ENCODE data around the gene GON4L.

Gene GON4L

DNA sequence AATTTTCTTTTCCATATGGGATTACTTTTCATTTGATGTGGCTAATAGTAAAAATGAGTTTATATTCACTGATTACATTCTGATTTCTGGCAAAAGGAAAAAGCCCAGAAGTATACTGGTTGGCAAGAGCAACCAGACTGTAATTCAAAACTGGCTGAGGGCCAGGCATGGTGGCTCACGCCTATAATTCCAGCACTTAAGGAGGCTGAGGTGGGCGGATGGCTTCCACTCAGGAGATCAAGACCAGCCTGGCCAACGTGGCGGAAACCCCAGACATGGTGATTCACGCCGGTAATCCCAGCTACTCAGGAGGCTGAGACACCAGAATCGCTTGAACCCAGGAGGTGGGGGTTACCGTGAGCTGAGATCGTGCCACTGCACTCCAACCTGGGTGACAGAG is 16.8 kb upstream of the GON4L start (continued):
- TF ChIP-seq ZXDB (tag by site-specific recombination; IDR thresholded peaks at IDR 0.05): peak; percentile 36; the same call in 1 of the 2 replicates
- TF ChIP-seq ZNF658 (tag by site-specific recombination; IDR thresholded peaks at IDR 0.05): no peak
- TF ChIP-seq ZNF837 (tag by site-specific recombination; IDR thresholded peaks at IDR 0.05): no peak
- TF ChIP-seq ZBTB48 (tag by site-specific recombination; IDR thresholded peaks at IDR 0.05): no peak
- no peak for TF ChIP-seq MYNN (tag by site-specific recombination; IDR thresholded peaks at IDR 0.05; ENCODE audit: borderline replicate concordance)
- no peak for TF ChIP-seq ZNF843 (tag by site-specific recombination; IDR thresholded peaks at IDR 0.05)
- no peak for TF ChIP-seq ZNF561 (tag by site-specific recombination; IDR thresholded peaks at IDR 0.05; ENCODE audit: borderline replicate concordance)
- TF ChIP-seq ZNF677 (tag by site-specific recombination; IDR thresholded peaks at IDR 0.05): no peak
- TF ChIP-seq, protein P1, sequence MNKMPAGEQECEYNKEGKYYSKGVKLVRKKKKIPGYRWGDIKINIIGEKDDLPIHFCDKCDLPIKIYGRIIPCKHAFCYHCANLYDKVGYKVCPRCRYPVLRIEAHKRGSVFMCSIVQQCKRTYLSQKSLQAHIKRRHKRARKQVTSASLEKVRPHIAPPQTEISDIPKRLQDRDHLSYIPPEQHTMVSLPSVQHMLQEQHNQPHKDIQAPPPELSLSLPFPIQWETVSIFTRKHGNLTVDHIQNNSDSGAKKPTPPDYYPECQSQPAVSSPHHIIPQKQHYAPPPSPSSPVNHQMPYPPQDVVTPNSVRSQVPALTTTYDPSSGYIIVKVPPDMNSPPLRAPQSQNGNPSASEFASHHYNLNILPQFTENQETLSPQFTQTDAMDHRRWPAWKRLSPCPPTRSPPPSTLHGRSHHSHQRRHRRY (tag by site-specific recombination; IDR thresholded peaks at IDR 0.05): no peak
- TF ChIP-seq, protein P2, sequence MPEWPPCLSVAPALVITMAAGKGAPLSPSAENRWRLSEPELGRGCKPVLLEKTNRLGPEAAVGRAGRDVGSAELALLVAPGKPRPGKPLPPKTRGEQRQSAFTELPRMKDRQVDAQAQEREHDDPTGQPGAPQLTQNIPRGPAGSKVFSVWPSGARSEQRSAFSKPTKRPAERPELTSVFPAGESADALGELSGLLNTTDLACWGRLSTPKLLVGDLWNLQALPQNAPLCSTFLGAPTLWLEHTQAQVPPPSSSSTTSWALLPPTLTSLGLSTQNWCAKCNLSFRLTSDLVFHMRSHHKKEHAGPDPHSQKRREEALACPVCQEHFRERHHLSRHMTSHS (tag by site-specific recombination; IDR thresholded peaks at IDR 0.05): no peak
- no peak for TF ChIP-seq SCRT1 (tag by site-specific recombination; IDR thresholded peaks at IDR 0.05; ENCODE audit: borderline replicate concordance)
- TF ChIP-seq ZBTB21 (tag by site-specific recombination; IDR thresholded peaks at IDR 0.05): no peak
- TF ChIP-seq ZNF19 (tag by site-specific recombination; IDR thresholded peaks at IDR 0.05; ENCODE audit: low read depth): no peak
- no peak for TF ChIP-seq HOXD13 (CRISPR knock-in tag; IDR thresholded peaks at IDR 0.05; ENCODE audit: borderline replicate concordance)
- TF ChIP-seq ZNF76 (tag by site-specific recombination; IDR thresholded peaks at IDR 0.05; ENCODE audit: borderline replicate concordance, low read depth): no peak
- TF ChIP-seq ZNF335 (tag by site-specific recombination; conservative IDR thresholded peaks at IDR 0.05): 0 out of 2 replicates have a peak, but pooled peaks have one; percentile 25
- TF ChIP-seq RBAK (tag by site-specific recombination; IDR thresholded peaks at IDR 0.05): no peak
- no peak for TF ChIP-seq ZNF510 (tag by site-specific recombination; IDR thresholded peaks at IDR 0.05; ENCODE audit: insufficient replicate concordance)
- TF ChIP-seq, protein P3, sequence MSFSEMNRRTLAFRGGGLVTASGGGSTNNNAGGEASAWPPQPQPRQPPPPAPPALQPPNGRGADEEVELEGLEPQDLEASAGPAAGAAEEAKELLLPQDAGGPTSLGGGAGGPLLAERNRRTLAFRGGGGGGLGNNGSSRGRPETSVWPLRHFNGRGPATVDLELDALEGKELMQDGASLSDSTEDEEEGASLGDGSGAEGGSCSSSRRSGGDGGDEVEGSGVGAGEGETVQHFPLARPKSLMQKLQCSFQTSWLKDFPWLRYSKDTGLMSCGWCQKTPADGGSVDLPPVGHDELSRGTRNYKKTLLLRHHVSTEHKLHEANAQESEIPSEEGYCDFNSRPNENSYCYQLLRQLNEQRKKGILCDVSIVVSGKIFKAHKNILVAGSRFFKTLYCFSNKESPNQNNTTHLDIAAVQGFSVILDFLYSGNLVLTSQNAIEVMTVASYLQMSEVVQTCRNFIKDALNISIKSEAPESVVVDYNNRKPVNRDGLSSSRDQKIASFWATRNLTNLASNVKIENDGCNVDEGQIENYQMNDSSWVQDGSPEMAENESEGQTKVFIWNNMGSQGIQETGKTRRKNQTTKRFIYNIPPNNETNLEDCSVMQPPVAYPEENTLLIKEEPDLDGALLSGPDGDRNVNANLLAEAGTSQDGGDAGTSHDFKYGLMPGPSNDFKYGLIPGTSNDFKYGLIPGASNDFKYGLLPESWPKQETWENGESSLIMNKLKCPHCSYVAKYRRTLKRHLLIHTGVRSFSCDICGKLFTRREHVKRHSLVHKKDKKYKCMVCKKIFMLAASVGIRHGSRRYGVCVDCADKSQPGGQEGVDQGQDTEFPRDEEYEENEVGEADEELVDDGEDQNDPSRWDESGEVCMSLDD (tag by site-specific recombination; IDR thresholded peaks at IDR 0.05): no peak
- no peak for TF ChIP-seq ZNF701 (tag by site-specific recombination; IDR thresholded peaks at IDR 0.05)
- TF ChIP-seq ZFP69B (tag by site-specific recombination; IDR thresholded peaks at IDR 0.05): no peak
- no peak for TF ChIP-seq PRDM1 (tag by site-specific recombination; IDR thresholded peaks at IDR 0.05)
- no peak for TF ChIP-seq HOXC10 (CRISPR knock-in tag; IDR thresholded peaks at IDR 0.05)
- TF ChIP-seq YY2 (tag by site-specific recombination; IDR thresholded peaks at IDR 0.05): peak; percentile 78; the same call in 1 of the 2 replicates
- peak; percentile 63 for TF ChIP-seq SP7 (tag by site-specific recombination; IDR thresholded peaks at IDR 0.05)
- no peak for TF ChIP-seq OVOL3 (tag by site-specific recombination; IDR thresholded peaks at IDR 0.05)
- TF ChIP-seq ZNF416 (tag by site-specific recombination; IDR thresholded peaks at IDR 0.05): no peak
- no peak for TF ChIP-seq ZFP37 (tag by site-specific recombination; IDR thresholded peaks at IDR 0.05)
- TF ChIP-seq, protein P4, sequence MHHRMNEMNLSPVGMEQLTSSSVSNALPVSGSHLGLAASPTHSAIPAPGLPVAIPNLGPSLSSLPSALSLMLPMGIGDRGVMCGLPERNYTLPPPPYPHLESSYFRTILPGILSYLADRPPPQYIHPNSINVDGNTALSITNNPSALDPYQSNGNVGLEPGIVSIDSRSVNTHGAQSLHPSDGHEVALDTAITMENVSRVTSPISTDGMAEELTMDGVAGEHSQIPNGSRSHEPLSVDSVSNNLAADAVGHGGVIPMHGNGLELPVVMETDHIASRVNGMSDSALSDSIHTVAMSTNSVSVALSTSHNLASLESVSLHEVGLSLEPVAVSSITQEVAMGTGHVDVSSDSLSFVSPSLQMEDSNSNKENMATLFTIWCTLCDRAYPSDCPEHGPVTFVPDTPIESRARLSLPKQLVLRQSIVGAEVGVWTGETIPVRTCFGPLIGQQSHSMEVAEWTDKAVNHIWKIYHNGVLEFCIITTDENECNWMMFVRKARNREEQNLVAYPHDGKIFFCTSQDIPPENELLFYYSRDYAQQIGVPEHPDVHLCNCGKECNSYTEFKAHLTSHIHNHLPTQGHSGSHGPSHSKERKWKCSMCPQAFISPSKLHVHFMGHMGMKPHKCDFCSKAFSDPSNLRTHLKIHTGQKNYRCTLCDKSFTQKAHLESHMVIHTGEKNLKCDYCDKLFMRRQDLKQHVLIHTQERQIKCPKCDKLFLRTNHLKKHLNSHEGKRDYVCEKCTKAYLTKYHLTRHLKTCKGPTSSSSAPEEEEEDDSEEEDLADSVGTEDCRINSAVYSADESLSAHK (tag by site-specific recombination; IDR thresholded peaks at IDR 0.05): no peak
- TF ChIP-seq, protein P5, sequence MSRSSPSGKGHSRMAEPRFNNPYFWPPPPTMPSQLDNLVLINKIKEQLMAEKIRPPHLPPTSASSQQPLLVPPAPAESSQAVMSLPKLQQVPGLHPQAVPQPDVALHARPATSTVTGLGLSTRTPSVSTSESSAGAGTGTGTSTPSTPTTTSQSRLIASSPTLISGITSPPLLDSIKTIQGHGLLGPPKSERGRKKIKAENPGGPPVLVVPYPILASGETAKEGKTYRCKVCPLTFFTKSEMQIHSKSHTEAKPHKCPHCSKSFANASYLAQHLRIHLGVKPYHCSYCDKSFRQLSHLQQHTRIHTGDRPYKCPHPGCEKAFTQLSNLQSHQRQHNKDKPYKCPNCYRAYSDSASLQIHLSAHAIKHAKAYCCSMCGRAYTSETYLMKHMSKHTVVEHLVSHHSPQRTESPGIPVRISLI (tag by site-specific recombination; IDR thresholded peaks at IDR 0.05): no peak
- TF ChIP-seq ZNF621 (tag by site-specific recombination; IDR thresholded peaks at IDR 0.05): no peak
- TF ChIP-seq, protein P6, sequence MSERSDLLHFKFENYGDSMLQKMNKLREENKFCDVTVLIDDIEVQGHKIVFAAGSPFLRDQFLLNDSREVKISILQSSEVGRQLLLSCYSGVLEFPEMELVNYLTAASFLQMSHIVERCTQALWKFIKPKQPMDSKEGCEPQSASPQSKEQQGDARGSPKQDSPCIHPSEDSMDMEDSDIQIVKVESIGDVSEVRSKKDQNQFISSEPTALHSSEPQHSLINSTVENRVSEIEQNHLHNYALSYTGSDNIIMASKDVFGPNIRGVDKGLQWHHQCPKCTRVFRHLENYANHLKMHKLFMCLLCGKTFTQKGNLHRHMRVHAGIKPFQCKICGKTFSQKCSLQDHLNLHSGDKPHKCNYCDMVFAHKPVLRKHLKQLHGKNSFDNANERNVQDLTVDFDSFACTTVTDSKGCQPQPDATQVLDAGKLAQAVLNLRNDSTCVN (tag by site-specific recombination; optimal IDR thresholded peaks at IDR 0.05): no peak

Data from HEK293 (cell line).